ENCODE measurements around the gene C16orf92.

Gene C16orf92

DNA sequence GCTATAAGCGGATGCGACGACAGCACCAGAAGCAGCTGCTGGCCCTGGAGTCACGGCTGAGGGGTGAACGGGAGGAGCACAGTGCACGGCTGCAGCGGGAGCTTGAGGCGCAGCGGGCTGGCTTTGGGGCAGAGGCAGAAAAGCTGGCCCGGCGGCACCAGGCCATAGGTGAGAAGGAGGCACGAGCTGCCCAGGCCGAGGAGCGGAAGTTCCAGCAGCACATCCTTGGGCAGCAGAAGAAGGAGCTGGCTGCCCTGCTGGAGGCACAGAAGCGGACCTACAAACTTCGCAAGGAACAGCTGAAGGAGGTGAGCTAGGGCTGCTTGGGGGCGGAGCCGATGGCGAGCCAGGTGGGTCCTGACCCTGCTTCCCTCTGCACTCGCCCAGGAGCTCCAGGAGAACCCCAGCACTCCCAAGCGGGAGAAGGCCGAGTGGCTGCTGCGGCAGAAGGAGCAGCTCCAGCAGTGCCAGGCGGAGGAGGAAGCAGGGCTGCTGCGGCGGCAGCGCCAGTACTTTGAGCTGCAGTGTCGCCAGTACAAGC lies 37.7 kb upstream of the C16orf92 start:
- H3K4me1 Mint-ChIP-seq (ENCODE audit: low read depth) = peaks cover 1% of the 10 kb centered on the region
- H3K36me3 Mint-ChIP-seq = peaks cover 5% of the 10 kb centered on the region
- H3K9me3 Mint-ChIP-seq (ENCODE audit: low read depth) = no peaks in the 10 kb centered on the region
- H3K27me3 Mint-ChIP-seq = no peaks in the 10 kb centered on the region
- H3K27ac Mint-ChIP-seq = no peak overlapping the region
- no peak overlapping the region for H3K4me3 Mint-ChIP-seq

DNA sequence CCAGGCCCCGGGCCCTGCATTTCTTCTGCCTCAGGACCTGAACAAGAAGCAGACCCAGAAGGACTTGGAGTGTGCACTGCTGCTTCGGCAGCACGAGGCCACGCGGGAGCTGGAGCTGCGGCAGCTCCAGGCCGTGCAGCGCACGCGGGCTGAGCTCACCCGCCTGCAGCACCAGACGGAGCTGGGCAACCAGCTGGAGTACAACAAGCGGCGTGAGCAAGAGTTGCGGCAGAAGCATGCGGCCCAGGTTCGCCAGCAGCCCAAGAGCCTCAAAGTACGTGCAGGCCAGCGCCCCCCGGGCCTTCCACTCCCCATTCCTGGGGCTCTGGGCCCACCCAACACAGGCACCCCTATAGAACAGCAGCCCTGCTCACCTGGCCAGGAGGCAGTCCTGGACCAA lies 36.8 kb upstream of the C16orf92 start:
- Mint-ChIP-seq H3K27me3 (no peaks in the 10 kb centered on the region), H3K4me1 (ENCODE audit: low read depth) (peaks cover 1% of the 10 kb centered on the region), H3K27ac (no peak overlapping the region), H3K36me3 (peaks cover 6% of the 10 kb centered on the region), H3K4me3 (no peak overlapping the region), H3K9me3 (ENCODE audit: low read depth) (no peaks in the 10 kb centered on the region)

DNA sequence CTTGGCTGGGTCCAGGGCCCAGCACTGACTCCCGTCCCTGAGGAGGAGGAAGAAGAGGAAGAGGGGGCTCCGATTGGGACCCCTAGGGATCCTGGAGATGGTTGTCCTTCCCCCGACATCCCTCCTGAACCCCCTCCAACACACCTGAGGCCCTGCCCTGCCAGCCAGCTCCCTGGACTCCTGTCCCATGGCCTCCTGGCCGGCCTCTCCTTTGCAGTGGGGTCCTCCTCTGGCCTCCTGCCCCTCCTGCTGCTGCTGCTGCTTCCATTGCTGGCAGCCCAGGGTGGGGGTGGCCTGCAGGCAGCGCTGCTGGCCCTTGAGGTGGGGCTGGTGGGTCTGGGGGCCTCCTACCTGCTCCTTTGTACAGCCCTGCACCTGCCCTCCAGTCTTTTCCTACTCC lies 36.1 kb upstream of the C16orf92 start:
- Mint-ChIP-seq H3K36me3 (peaks cover 6% of the 10 kb centered on the region), H3K4me3 (no peak overlapping the region), H3K4me1 (ENCODE audit: low read depth) (peaks cover 1% of the 10 kb centered on the region), H3K27ac (no peak overlapping the region), H3K9me3 (ENCODE audit: low read depth) (no peaks in the 10 kb centered on the region), H3K27me3 (no peaks in the 10 kb centered on the region)

DNA sequence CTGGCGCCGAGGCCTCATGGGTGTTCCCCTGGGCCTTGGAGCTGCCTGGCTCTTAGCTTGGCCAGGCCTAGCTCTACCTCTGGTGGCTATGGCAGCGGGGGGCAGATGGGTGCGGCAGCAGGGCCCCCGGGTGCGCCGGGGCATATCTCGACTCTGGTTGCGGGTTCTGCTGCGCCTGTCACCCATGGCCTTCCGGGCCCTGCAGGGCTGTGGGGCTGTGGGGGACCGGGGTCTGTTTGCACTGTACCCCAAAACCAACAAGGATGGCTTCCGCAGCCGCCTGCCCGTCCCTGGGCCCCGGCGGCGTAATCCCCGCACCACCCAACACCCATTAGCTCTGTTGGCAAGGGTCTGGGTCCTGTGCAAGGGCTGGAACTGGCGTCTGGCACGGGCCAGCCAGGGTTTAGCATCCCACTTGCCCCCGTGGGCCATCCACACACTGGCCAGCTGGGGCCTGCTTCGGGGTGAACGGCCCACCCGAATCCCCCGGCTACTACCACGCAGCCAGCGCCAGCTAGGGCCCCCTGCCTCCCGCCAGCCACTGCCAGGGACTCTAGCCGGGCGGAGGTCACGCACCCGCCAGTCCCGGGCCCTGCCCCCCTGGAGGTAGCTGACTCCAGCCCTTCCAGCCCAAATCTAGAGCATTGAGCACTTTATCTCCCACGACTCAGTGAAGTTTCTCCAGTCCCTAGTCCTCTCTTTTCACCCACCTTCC lies 35.5 kb upstream of the C16orf92 start:
- no peak overlapping the region for H3K4me3 Mint-ChIP-seq
- no peak overlapping the region for H3K27ac Mint-ChIP-seq
- H3K27me3 Mint-ChIP-seq = no peaks in the 10 kb centered on the region
- no peaks in the 10 kb centered on the region for H3K9me3 Mint-ChIP-seq (ENCODE audit: low read depth)
- H3K4me1 Mint-ChIP-seq (ENCODE audit: low read depth) = peaks cover 1% of the 10 kb centered on the region
- H3K36me3 Mint-ChIP-seq = peaks cover 6% of the 10 kb centered on the region

DNA sequence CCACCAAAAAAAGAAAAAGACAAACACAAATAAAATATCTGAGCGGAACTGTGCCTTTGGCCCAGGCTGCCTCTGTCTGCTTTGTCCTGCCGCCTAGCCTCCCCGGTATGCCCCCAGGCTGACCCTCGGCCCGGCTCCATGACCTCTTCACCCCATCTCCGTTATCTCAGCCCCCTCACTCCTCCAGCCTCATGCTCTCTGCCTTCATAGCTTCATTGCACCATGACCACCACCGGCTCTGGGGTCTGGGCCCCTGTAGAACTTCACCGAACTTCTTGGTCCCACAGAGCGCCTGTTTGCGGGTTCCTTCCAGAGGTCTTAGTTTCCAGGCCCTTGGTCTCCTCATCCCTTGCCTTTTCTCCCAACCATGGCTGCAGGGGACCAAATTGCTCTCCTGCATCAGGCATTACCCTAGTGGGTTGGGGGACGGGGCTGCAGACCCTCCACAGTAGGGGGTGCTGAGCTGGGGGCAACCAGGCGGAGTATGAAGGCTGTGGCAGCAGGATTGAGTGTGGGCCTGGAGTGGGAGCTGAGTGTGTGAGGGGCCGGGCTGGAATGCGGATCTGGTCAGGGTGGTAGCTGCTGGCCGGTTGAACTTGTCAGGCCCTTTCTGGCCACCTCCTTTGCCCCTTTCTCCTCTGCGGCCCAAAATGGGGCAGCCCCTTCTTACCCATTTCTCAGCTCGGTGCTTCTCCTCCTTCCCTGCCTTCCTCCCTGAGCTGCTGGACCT lies 34.5 kb upstream of the C16orf92 start:
- Mint-ChIP-seq H3K27ac (no peak overlapping the region), H3K36me3 (peaks cover 4% of the 10 kb centered on the region), H3K4me1 (ENCODE audit: low read depth) (peaks cover 1% of the 10 kb centered on the region)

DNA sequence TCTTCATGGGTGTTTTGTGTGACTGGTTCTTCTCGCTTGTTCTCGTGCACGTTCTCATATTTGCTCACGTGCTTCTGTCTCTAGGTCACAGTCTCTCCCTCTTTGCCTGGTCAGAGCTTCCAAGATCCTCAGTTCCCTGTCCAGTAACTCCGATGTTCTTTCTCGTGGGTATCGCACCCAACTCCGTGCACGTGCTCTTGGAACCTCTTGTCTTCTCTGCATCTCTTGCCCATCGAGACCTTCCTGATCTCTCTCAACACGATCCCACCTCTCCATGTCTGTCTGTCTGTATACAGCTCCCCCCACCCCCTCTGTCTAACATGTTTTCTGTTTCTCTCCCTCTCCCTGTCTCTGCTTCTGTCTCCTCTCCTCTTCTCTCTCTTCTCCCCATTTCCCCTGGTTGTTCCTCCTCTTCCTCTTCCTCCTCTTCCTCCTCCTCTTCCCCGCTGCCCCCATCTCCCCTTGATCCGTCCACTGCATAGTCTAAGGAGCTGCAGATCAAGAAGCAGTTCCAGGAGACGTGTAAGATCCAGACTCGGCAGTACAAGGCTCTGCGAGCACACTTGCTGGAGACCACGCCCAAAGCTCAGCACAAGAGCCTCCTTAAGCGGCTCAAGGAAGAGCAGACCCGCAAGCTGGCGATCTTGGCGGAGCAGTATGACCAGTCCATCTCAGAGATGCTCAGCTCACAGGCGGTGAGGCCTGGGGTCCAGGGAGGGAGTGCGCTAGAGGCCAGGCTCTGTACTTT lies 33.7 kb upstream of the C16orf92 start:
- peaks cover 3% of the 10 kb centered on the region for H3K36me3 Mint-ChIP-seq
- no peak overlapping the region for H3K27ac Mint-ChIP-seq
- no peak overlapping the region for H3K4me3 Mint-ChIP-seq

More for the DNA sequence above, 34.5 kb upstream of the C16orf92 start:
- Mint-ChIP-seq H3K9me3 (ENCODE audit: low read depth) (no peaks in the 10 kb centered on the region), H3K4me3 (no peak overlapping the region), H3K27me3 (no peaks in the 10 kb centered on the region)

DNA sequence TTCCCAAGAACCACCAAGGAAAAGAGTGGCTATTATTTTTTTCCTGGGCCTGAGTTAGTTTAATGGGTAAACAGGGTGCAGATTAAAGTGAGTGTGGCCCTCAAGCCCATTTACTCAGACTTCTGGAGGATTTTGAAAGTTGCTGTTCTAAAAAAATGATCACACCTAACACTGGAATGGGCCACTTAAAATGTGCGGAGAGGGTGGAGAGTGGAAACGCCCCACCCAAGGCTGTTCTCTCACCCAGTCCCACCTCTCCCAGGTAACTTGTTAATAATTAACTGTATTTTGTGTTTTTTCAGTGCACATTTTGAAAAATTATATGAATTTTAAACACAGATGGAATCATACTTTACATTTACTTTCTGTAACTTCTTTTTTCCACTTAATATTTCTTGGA lies 33.0 kb upstream of the C16orf92 start:
- no peaks in the 10 kb centered on the region for H3K27me3 Mint-ChIP-seq
- H3K4me3 Mint-ChIP-seq = no peak overlapping the region
- H3K9me3 Mint-ChIP-seq (ENCODE audit: low read depth) = no peaks in the 10 kb centered on the region
- H3K36me3 Mint-ChIP-seq = peaks cover 3% of the 10 kb centered on the region
- H3K4me1 Mint-ChIP-seq (ENCODE audit: low read depth) = peaks cover 10% of the 10 kb centered on the region
- H3K27ac Mint-ChIP-seq = no peak overlapping the region

More for the DNA sequence above, 33.7 kb upstream of the C16orf92 start:
- Mint-ChIP-seq H3K4me1 (ENCODE audit: low read depth) (peaks cover 4% of the 10 kb centered on the region), H3K27me3 (no peaks in the 10 kb centered on the region), H3K9me3 (ENCODE audit: low read depth) (no peaks in the 10 kb centered on the region)

DNA sequence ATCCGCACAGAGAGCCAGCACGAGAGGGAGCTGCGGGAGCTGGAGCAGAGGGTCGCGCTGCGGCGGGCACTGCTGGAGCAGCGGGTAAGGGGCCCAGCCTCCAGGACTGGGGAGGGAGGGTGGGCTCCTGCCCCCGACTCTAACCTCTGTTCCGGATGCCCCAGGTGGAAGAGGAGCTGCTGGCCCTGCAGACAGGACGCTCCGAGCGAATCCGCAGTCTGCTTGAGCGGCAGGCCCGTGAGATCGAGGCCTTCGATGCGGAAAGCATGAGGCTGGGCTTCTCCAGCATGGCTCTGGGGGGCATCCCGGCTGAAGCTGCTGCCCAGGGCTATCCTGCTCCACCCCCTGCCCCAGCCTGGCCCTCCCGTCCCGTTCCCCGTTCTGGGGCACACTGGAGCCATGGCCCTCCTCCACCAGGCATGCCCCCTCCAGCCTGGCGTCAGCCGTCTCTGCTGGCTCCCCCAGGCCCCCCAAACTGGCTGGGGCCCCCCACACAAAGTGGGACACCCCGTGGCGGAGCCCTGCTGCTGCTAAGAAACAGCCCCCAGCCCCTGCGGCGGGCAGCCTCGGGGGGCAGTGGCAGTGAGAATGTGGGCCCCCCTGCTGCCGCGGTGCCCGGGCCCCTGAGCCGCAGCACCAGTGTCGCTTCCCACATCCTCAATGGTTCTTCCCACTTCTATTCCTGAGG lies 32.0 kb upstream of the C16orf92 start:
- no peaks in the 10 kb centered on the region for H3K27me3 Mint-ChIP-seq
- no peaks in the 10 kb centered on the region for H3K9me3 Mint-ChIP-seq (ENCODE audit: low read depth)
- peaks cover 11% of the 10 kb centered on the region for H3K4me1 Mint-ChIP-seq (ENCODE audit: low read depth)
- no peak overlapping the region for H3K27ac Mint-ChIP-seq
- no peak overlapping the region for H3K4me3 Mint-ChIP-seq
- H3K36me3 Mint-ChIP-seq = peaks cover 3% of the 10 kb centered on the region

DNA sequence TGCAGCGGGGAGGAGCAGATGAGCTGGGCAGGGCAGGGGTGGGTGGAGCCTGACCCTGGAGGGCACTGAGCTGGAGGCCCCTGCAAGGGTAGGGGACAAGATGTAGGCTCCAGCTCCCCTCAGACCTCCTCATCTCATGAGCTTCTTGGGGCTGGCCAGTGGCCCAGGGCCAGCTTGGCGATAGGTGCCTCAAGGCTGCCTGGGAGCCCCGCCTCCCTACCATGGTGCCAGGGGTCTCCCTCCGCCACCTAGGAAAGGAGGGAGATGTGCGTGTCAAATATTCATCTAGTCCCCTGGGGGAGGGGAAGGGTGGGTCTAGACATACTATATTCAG lies 31.5 kb upstream of the C16orf92 start:
- H3K36me3 Mint-ChIP-seq = peaks cover 3% of the 10 kb centered on the region
- no peak overlapping the region for H3K27ac Mint-ChIP-seq
- H3K4me3 Mint-ChIP-seq = no peak overlapping the region
- H3K27me3 Mint-ChIP-seq = no peaks in the 10 kb centered on the region
- H3K9me3 Mint-ChIP-seq (ENCODE audit: low read depth) = no peaks in the 10 kb centered on the region
- H3K4me1 Mint-ChIP-seq (ENCODE audit: low read depth) = peaks cover 12% of the 10 kb centered on the region

DNA sequence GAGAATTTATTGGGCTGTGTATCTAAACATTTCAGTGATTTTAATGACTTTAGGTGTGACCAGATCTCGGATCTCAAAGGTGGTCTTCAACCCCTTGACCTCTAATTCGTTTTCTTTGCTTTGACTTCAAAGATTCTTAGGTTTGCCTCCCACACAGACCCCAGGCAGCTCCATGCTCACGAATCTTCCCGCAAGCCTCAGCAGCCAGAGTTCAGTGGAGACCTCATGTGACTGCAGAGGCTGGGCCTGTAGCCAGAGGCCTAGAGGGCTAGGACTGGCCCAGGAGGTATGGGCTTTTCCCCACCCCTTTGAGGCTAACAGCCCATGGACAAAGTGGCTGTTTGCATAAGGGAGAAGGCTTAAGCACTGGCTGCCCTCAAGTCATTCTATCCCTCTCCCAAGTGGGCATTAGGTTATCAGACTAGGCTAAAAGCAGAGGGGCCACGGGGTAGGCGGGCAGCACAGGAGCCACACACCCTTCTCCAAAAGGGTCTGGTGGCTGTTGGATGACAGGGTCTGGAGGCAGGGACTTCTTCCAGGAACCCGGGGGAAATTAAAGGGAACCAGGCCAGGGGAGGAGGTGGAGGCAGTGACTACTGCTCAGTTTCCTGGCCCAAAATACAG lies 30.5 kb upstream of the C16orf92 start:
- no peaks in the 10 kb centered on the region for H3K9me3 Mint-ChIP-seq (ENCODE audit: low read depth)
- H3K4me1 Mint-ChIP-seq (ENCODE audit: low read depth) = peaks cover 18% of the 10 kb centered on the region
- peak overlapping the region; percentile 47 for H3K27ac Mint-ChIP-seq
- peaks cover 3% of the 10 kb centered on the region for H3K36me3 Mint-ChIP-seq
- H3K4me3 Mint-ChIP-seq = peak overlapping the region; percentile 20
- no peaks in the 10 kb centered on the region for H3K27me3 Mint-ChIP-seq

DNA sequence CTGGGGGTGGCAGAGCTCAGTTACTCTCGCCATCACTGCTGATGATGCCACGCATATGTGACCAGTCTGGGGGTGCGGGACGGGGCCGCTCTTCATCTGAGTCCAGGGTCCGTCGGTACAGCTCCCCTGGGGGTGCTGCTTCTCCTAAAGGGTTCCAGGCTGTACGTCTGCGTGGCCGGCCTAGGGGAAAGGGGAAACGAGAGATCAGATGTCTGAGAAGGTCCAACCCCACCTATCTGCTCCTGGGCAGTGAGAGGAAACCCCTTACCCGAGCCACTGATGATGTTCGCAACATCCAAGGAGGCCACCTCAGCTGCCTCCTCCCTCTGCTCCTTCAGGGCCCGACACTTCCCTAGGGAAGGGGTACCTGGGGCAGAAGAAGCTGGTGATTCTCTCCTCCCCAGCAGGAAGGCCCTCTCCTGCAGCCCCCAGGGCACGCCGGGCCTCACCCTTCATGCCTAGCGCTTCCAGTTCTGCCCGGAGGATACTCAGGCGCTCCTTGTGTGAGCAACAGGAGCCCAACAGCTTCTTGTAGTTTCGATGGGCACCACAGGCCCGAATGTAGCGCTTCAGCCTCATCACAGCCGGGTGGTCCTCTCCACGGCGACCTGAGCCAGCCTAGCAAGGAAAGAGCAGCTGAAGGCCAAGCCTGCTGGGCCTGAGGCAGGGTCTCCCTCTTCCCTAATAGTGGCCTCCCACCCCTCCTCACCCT lies 29.7 kb upstream of the C16orf92 start:
- Mint-ChIP-seq H3K4me1 (ENCODE audit: low read depth) (peaks cover 24% of the 10 kb centered on the region), H3K4me3 (peak overlapping the region; percentile 97), H3K27me3 (no peaks in the 10 kb centered on the region), H3K9me3 (ENCODE audit: low read depth) (no peaks in the 10 kb centered on the region), H3K36me3 (peaks cover 3% of the 10 kb centered on the region), H3K27ac (no peak overlapping the region)

DNA sequence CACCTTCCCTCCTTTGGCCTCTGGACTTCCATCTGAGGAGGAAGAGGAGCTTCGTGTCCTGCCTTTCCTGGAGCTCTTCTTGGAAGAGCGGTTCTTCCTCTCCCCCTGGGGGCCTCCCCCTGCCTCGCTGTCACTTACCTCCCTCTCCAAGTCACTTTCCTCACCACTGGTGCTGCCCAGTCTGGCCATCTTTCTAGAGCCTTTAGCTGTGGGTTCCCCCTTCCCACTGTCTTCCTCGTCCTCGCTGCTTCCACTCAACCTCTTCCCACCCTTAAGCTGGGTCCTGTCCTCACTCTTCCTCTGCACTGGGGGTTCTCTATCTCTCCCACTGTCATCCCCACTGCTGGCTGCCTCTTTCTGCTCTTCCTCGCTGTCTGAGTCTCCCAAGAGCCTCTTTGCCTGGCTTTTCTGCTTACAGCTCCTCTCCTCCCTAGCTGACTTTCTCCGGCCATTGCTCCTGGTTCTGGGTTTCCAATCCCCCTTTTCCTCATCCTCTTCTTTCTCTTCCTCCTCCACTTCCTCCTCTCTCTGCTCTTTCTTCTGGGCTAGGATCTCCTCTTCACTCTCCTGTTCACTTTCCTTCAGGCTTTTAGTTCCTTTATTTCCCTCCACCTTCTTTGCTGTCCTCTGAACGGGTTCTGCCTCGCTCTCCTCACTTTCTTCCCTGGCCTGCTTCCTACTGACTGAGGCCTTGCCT lies 28.9 kb upstream of the C16orf92 start:
- Mint-ChIP-seq H3K4me3 (peak overlapping the region; percentile 97), H3K4me1 (ENCODE audit: low read depth) (peaks cover 27% of the 10 kb centered on the region), H3K27me3 (no peaks in the 10 kb centered on the region), H3K36me3 (peaks cover 3% of the 10 kb centered on the region), H3K9me3 (ENCODE audit: low read depth) (no peaks in the 10 kb centered on the region), H3K27ac (peak overlapping the region; percentile 99)

DNA sequence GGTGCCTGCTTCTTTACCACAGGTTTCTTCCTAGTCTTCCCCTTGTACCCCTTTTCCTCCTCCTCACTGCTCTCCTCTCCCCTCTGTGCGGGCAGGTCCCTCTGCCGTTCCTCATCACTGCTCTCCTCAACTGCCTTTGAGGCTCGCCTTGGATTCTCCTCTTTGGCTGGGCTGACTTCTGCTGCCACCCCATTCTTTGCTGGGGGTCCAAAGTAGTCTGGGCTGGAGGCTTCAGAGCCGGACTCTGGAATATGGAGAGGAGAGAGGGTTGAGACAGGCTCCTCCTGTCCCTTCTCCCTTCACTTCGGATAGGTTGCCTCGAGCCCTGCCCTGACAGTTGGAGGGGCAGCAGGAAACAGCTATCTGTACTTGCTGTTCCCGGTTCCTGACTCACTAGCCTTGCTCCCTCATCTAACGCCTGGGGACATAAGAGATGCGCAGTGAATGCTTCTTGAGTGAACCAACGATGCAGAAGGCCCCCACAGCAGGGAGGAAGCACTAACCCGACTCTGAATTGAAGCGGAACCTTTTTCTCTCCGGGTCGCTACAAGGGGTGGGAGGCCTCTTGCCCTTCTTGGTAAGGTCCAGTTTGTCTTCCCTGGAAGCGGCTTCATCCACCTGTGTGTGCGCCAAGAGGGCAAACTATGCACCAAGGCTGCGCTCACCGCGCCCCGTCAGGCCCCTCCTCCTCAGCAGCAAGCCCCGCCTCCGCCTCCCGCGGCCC lies 28.2 kb upstream of the C16orf92 start:
- Mint-ChIP-seq H3K4me3 (peak overlapping the region; percentile 97), H3K36me3 (peaks cover 3% of the 10 kb centered on the region), H3K4me1 (ENCODE audit: low read depth) (peaks cover 31% of the 10 kb centered on the region), H3K27ac (peak overlapping the region; percentile 99), H3K27me3 (no peaks in the 10 kb centered on the region), H3K9me3 (ENCODE audit: low read depth) (no peaks in the 10 kb centered on the region)
